Measurements from ENCODE around the gene SRGAP2C.
"Not testable (repeated sequence)": the region's sequence is repeated elsewhere in the genome, so short reads cannot be mapped to it uniquely, and the experiment has no call there.

SRGAP2C gene

DNA sequence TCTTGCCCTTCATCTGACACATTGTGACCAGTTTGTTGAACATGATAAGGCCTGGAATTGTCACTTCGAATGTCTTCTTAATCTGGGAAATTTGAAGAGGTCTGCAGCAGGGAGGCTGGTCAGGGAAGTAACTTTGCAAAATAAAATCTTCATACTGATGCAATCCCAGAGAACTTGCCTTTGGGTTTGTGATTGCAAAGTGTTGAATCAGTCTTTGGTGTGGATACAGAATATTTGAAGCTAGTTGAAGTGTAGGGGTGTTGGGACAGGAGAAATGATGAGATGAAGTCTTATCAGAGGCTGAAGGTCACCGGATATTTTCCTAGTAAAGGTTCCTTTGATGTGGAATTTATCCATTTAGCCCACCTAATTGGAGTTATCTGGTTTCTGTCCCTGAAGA, 42.1 kb downstream of the SRGAP2C start:
- H3K4me3 ChIP-seq; H3K9me3 ChIP-seq; in situ Hi-C loops (cut with MboI; ENCODE audit: low sequenced_read_pairs); H3K36me3 ChIP-seq (replicated peaks); H3K27me3 ChIP-seq (ENCODE audit: low read depth); H3K4me1 ChIP-seq; DNase-seq (ENCODE audit: low spot score in 2 of 2): not testable (repeated sequence)

DNA sequence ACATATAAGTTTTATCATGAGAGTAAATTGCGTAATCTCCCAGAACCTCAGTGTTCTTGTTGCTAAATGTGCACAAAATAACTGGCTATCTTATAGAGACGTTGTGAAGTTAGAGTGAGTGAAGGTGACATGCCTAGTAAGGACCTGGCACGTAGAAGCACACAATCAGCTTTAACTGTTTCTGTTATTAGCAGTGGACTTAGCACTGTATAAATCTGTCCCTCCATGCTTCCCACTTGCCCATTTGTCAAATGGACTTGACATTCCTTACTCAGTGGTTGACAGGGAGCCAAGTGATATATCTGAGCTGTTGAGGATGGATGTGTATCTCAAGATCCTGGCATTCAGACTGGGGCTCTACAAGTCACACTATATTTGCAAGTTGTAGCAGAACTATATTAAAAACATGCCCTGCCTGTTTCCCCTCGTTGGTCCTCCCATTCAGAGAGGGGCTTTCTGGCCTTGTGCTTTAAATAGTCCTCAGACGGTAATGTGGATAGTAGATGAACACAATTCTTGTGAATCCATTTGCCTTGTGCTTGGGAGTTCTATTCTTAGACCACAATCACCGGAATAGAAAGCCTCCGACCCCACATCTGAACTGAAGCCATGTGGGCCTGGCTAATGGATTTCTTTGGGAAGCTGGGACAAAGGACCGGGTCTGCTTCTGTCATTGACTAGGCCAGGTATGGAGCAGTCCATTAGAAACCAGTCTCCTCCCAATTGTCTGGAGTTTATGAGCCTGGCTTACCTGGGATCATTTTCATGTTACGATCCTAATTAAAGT, 43.0 kb downstream of the SRGAP2C start:
- H3K4me3 ChIP-seq; in situ Hi-C loops (cut with MboI; ENCODE audit: low sequenced_read_pairs); H3K36me3 ChIP-seq (replicated peaks); H3K27me3 ChIP-seq (ENCODE audit: low read depth); DNase-seq (ENCODE audit: low spot score in 2 of 2); H3K9me3 ChIP-seq; H3K4me1 ChIP-seq: not testable (repeated sequence)

DNA sequence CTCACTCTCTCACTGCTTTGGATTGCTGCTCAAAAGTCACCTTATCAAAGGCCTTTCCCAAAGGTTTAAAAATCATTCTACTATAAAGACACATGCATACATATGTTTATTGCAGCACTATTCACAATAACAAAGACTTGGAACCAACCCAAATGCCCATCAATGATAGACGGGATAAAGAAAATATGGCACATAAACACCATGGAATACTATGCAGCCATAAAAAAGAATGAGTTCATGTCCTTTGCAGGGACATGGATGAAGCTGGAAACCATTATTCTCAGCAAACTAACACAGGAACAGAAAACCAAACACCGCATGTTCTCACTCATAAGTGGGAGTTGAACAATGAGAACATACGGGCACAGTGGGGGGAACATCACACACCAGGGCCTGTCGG, 45.9 kb downstream of the SRGAP2C start:
- DNase-seq (ENCODE audit: low spot score in 2 of 2); H3K9me3 ChIP-seq; H3K27me3 ChIP-seq (ENCODE audit: low read depth); H3K4me1 ChIP-seq; in situ Hi-C loops (cut with MboI; ENCODE audit: low sequenced_read_pairs); H3K36me3 ChIP-seq (replicated peaks); H3K4me3 ChIP-seq: not testable (repeated sequence)

DNA sequence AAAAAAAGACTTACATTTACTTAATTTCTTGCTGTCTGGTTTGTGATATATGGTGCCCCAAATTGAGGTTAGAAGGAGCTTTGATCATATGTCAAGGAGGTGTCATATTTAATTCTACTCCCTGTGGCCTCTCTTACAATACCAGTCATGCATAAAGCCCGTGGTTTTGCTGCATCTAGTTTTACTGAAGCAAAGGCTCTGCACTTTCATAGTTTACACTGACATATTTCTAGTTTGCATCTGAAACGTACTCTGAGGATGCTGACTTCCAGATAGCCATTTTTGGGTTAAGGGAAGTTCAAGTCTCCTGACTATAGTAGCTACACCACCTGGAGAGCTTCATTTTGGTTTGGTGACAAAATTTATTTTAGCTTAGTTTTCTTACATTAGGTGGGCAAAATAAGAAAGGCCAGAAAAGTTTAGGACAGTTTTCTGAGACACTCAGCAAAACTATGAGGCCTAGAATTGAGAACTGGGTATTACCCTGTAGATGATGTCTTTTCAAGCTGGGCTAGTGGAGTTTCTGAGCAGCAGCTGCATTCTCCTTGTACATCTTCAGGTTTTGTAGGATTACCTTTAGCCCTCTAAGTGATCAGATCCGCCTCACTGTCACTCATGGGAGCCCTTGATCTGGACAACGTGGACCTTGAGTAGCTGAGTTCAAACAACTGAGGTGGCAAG, 47.8 kb downstream of the SRGAP2C start:
- H3K9me3 ChIP-seq; H3K27me3 ChIP-seq (ENCODE audit: low read depth); in situ Hi-C loops (cut with MboI; ENCODE audit: low sequenced_read_pairs); H3K4me3 ChIP-seq; DNase-seq (ENCODE audit: low spot score in 2 of 2); H3K4me1 ChIP-seq; H3K36me3 ChIP-seq (replicated peaks): not testable (repeated sequence)

DNA sequence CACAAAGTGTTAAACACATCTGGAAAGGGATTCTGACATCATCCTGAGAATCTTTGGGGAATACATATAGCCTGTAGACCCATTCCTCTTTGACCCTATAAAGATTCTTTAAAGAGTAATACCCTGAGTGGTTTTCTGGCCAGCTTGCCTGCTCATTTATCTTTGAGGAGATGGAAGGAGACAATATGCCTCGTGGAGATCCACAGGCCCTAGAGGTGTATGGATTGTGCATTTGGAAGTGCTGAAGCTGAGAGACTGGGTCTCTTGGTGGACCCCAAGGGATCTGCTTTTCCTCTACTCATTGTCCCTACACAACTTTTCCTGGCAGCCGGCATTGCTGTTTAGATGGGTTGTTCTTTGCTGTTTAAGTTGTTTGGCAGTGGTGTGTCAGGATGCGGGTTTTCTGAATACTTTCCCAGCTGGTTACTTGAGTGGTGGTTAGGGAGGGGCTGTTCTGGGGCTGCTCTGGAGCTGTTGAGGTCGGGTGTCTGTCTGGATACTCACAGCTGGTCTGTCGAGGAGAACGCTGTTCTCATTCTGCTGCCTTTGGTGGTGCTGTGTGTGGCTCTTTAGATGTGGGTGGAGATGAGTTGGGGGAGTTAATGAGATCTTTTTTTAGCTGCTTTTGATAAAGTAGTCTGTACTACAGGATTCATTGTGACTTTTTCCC, 49.5 kb downstream of the SRGAP2C start:
- H3K27me3 ChIP-seq (ENCODE audit: low read depth); H3K4me1 ChIP-seq; H3K9me3 ChIP-seq; in situ Hi-C loops (cut with MboI; ENCODE audit: low sequenced_read_pairs); H3K36me3 ChIP-seq (replicated peaks); DNase-seq (ENCODE audit: low spot score in 2 of 2); H3K4me3 ChIP-seq: not testable (repeated sequence)

DNA sequence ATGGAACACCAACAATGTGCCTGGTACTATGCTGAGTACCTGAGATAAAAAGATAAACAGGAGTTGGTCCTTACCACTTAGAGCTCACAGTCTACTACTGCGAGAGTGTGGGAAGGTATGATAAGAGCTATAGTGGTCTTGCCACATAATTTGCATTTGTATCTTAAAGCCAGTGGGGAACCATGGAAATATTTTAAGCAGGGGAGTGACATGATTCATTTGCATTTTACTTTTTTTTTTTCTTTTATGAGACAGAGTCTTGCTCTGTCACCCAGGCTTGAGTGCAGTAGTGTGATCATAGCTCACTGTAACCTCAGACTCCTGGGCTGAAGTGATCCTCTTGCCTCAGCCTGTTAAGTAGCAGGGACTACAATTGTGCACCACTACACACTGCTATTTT, 53.6 kb downstream of the SRGAP2C start:
- in situ Hi-C loops (cut with MboI; ENCODE audit: low sequenced_read_pairs): not testable (repeated sequence)
- DNase-seq (ENCODE audit: low spot score in 2 of 2): peak in 1 of 2 experiments; percentile 8

DNA sequence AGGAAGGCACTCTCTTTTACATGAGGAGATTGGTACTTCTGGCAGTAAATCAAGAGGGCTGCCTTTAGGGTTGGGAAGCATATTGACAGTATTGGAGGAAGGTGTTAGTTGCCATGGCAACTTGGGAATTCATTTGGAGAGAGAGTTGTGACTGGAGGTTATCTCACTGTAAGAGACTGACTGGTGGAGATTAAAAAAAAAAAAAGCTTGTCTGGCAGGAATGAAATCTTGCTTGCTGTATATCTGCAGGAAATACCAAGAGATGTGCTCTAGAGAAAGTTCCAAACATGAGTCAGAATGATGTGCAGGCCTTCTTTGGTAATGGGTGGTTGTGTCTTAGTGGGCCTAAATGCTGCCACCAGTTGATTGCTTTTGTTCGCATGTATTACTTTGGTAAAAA, 59.1 kb downstream of the SRGAP2C start:
- H3K4me1 ChIP-seq; H3K4me3 ChIP-seq; H3K9me3 ChIP-seq; in situ Hi-C loops (cut with MboI; ENCODE audit: low sequenced_read_pairs); H3K27me3 ChIP-seq (ENCODE audit: low read depth); H3K36me3 ChIP-seq (replicated peaks); DNase-seq (ENCODE audit: low spot score in 2 of 2): not testable (repeated sequence)

More for the DNA sequence above, 53.6 kb downstream of the SRGAP2C start:
- not testable (repeated sequence) for H3K36me3 ChIP-seq (replicated peaks); H3K4me1 ChIP-seq; H3K27me3 ChIP-seq (ENCODE audit: low read depth); H3K9me3 ChIP-seq; H3K4me3 ChIP-seq

DNA sequence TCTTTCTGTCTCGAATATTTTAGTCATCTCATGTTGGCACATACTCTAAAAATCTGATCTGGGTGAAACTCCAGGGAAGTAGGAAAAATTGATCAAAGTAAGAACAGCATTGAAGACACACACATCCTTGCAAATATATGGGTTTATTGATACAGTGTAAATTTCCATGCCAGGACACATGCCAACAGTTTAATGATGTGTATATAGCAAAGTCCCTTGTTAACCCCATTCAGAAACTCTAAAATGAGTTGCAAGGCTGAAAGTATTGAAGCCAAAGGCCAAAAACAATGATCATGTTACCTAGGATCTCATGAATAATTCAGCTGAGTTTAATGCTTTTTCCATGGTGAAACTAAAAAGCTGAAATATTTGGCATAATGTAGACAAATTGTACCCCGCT, 61.6 kb downstream of the SRGAP2C start:
- H3K9me3 ChIP-seq; H3K36me3 ChIP-seq (replicated peaks); DNase-seq (ENCODE audit: low spot score in 2 of 2); H3K4me3 ChIP-seq; H3K4me1 ChIP-seq; H3K27me3 ChIP-seq (ENCODE audit: low read depth); in situ Hi-C loops (cut with MboI; ENCODE audit: low sequenced_read_pairs): not testable (repeated sequence)

DNA sequence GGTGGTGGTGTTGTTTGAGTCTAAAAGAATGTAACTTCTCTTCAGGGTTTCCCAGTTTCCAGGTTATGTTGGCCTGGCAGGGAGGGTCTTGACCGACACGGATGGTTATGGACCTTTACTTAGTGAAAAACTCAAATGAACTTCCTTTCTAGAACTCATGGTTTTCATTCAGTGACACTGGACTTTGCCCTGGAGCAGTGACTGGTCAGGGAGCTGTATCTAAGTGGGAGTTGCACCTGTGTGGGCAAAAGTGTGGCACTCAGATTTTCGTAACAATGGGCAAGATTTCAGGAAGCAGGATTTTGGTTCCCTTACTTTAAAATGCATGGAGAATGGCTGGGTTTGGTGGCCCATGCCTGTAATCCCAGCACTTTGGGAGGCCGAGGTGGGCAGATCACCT, 67.9 kb downstream of the SRGAP2C start:
- H3K36me3 ChIP-seq (replicated peaks); in situ Hi-C loops (cut with MboI; ENCODE audit: low sequenced_read_pairs); H3K27me3 ChIP-seq (ENCODE audit: low read depth); DNase-seq (ENCODE audit: low spot score in 2 of 2); H3K4me1 ChIP-seq; H3K4me3 ChIP-seq; H3K9me3 ChIP-seq: not testable (repeated sequence)

DNA sequence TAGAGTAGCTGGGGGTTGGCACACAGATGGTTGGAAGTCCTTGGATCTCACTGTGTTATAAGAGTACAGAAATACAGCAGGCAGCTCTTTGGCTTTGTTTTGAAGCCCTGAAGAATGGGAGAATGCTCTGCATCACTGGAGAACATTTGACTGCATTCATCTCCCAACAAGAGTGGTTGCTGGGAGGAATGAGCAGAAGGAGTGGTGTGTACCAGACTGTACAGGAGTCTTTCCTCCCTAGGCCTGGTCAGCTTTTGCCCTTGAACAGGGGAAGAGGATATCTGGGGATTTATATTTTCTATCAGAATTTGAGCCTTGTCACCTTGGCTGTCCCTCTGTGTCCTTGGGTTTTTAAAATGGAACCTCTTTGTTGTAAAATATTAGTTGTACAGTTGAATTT, 69.8 kb downstream of the SRGAP2C start:
- in situ Hi-C loops (cut with MboI; ENCODE audit: low sequenced_read_pairs); H3K36me3 ChIP-seq (replicated peaks); H3K4me3 ChIP-seq; H3K27me3 ChIP-seq (ENCODE audit: low read depth); DNase-seq (ENCODE audit: low spot score in 2 of 2); H3K9me3 ChIP-seq; H3K4me1 ChIP-seq: not testable (repeated sequence)

DNA sequence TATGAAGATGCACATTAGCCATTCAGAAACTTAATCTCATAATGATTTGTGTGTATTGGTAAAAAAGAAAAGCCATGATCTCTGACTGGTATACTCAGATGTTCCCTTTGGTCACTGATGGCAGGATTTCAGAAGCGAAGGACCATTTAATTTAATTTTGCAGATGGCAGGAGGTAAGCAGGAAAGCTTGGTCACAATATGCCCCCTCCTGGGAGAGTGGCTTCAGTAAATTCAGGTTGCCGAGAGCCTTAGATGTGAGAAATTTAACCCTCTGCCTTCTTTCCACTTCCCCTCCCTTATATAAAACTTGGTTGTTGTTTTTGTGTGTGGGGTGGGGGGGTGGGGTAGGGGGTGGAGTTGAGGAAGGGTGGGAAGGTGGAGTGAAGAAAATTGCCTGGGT, 72.9 kb downstream of the SRGAP2C start:
- DNase-seq (ENCODE audit: low spot score in 2 of 2); H3K4me1 ChIP-seq; H3K9me3 ChIP-seq; in situ Hi-C loops (cut with MboI; ENCODE audit: low sequenced_read_pairs); H3K27me3 ChIP-seq (ENCODE audit: low read depth); H3K4me3 ChIP-seq; H3K36me3 ChIP-seq (replicated peaks): not testable (repeated sequence)

DNA sequence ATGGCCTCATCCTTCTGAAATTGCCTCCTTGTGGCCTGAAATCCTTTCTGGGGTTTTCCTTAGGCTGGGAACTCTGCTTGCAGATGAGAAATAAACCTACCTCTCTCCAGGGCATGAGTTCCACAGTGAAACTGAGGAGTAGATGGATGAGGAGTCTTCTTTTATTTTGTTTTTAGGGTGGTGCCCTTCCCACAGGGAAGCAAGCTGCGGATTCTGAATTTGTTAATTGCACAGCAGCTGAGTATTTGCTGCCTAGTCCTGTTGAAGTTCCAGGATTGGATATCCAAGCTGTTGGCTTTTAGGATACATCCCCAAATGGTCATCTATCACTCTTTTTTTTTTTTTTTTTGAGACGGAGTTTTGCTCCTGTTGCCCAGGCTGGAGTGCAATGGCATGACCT, 73.4 kb downstream of the SRGAP2C start:
- H3K4me3 ChIP-seq; H3K36me3 ChIP-seq (replicated peaks); H3K9me3 ChIP-seq; DNase-seq (ENCODE audit: low spot score in 2 of 2); H3K4me1 ChIP-seq; in situ Hi-C loops (cut with MboI; ENCODE audit: low sequenced_read_pairs); H3K27me3 ChIP-seq (ENCODE audit: low read depth): not testable (repeated sequence)

DNA sequence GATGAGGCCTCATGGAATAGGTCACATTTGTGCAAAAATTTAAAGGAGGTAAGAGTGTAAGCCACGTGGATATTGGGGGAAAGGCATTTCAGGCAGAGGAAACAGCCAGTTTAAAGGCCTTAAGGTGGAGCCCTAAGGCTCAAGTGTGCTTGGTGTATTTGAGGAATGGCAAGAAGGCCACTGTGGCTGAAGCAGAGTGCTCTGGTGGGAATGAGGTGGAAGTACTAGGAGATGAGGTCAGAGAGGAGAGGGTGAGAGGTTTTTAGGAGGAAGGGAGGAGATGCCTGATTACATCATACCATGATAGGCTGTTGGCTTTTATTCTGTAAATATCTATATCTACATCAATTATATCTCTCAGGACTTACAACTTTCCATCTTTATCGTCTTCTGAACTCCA, 75.4 kb downstream of the SRGAP2C start:
- DNase-seq (ENCODE audit: low spot score in 2 of 2); H3K36me3 ChIP-seq (replicated peaks); H3K9me3 ChIP-seq; H3K4me1 ChIP-seq; H3K27me3 ChIP-seq (ENCODE audit: low read depth); in situ Hi-C loops (cut with MboI; ENCODE audit: low sequenced_read_pairs); H3K4me3 ChIP-seq: not testable (repeated sequence)

DNA sequence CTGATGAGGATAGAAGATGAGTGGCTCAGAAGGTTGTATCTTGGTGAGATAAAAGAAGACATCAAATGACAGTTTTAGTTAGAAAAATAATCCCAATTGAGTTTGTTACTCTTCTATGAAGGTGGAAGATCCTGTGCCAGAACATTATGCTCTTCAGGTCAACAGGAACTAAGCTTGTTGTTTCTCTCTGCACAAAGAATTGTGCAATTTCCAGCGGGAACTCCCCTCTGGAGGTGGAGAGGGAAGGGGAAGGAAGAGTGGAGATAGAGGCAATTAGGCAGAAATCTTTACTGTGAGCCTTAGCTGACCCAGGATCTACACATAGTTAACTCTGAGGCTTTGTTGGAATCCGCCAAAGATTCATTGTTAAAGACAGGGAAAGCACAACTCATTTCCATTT, 77.4 kb downstream of the SRGAP2C start:
- DNase-seq (ENCODE audit: low spot score in 2 of 2); H3K4me3 ChIP-seq; H3K4me1 ChIP-seq; H3K36me3 ChIP-seq (replicated peaks); in situ Hi-C loops (cut with MboI; ENCODE audit: low sequenced_read_pairs); H3K27me3 ChIP-seq (ENCODE audit: low read depth); H3K9me3 ChIP-seq: not testable (repeated sequence)

Measured in HAP-1 (cell line).